Panc1 (cell line): ENCODE measurements around the gene PPM1F. TPM values are rescaled to one million over a fixed set of nuclear protein-coding genes. Genes with fewer than 3 reads are reported as not detected.

ENCODE experiments used
- ATAC-seq: fragments of 200-7000 bp; cut with Tn5 transposase; 2 replicates; pipeline ENCODE4 v1.9.1; 2020; ENCODE audit warnings: mild to moderate bottlenecking, moderate library complexity
- BruUV-seq: library from RNA; stranded (reverse); fragments of 400-500 nt; replicated peaks from 2 replicates; lab custom pipeline; 2021; lab: Mats Ljungman, UMichigan
- CTCF ChIA-PET: fragments of 300-600 bp; sonication (Branson Sonifier 250); formaldehyde crosslinking; loops from one replicate; lab custom pipeline; 2022; ENCODE audit warnings: antibody characterized with exemption; lab: Charles Lee
- POLR2A ChIA-PET: fragments of 300-600 bp; sonication (Branson Sonifier 250); formaldehyde crosslinking; loops from one replicate; lab custom pipeline; 2022; ENCODE audit warnings: antibody characterized with exemption; lab: Charles Lee
- DNase-seq: peaks from one replicate; pipeline ENCODE4 v3.0.0-alpha.2; 2010; ENCODE audit warnings: low read depth, low spot score
- H3K27ac ChIP-seq: 2 replicates; pipeline ENCODE4 v1.5.1; 2011; ENCODE audit warnings: mild to moderate bottlenecking, low read length, inconsistent platforms
- H3K27me3 ChIP-seq: fragments of 200-500 bp; sonication (Bioruptor generic); 2 replicates; pipeline ENCODE4 v1.6.0; 2014; ENCODE audit warnings: low read length, inconsistent platforms; ENCODE audit not compliant: control insufficient read depth, insufficient read depth
- H3K36me3 ChIP-seq: fragments of 200-500 bp; sonication (Bioruptor generic); 2 replicates; pipeline ENCODE4 v1.5.1; 2014; ENCODE audit warnings: inconsistent platforms, mild to moderate bottlenecking, low read length, moderate library complexity; ENCODE audit not compliant: control insufficient read depth, insufficient read depth
- H3K4me1 ChIP-seq: 2 replicates; pipeline ENCODE4 v1.5.1; 2011; ENCODE audit warnings: inconsistent platforms, mild to moderate bottlenecking, low read length, moderate library complexity; ENCODE audit not compliant: control insufficient read depth, insufficient read depth
- H3K4me3 ChIP-seq, 2 experiments: 2 replicates each; pipeline ENCODE4 v1.5.1; 2011 to 2012; ENCODE audit warnings: low read depth in 2 of 2, low read length in 2 of 2, mild to moderate bottlenecking in 2 of 2, inconsistent platforms in 1 of 2, moderate library complexity in 1 of 2
- H3K9me3 ChIP-seq: fragments of 200-500 bp; sonication (Bioruptor generic); 2 replicates; pipeline ENCODE4 v1.5.1; 2014; ENCODE audit warnings: low read depth, mild to moderate bottlenecking, inconsistent platforms, low read length, moderate library complexity; ENCODE audit not compliant: control insufficient read depth, insufficient read depth
- POLR2AphosphoS5 ChIP-seq: IDR thresholded peaks from 2 replicates; pipeline ENCODE4 v1.6.1; 2012; ENCODE audit warnings: mild to moderate bottlenecking, low read depth, low read length, moderate library complexity
- SIN3A ChIP-seq: IDR thresholded peaks from 2 replicates; pipeline ENCODE4 v1.6.1; 2012; ENCODE audit warnings: low read depth, mild to moderate bottlenecking, low read length, moderate library complexity, borderline replicate concordance; ENCODE audit not compliant: insufficient read depth
- TCF7L2 ChIP-seq: IDR thresholded peaks from 2 replicates; pipeline ENCODE4 v1.6.1; 2011; ENCODE audit warnings: mild to moderate bottlenecking, low read depth, low read length, inconsistent platforms
- in situ Hi-C: cut with HindIII; loops from 2 replicates; pipeline ENCODE4 v1.10.0; 2016; ENCODE audit warnings: low sequenced_read_pairs, low pct_unique_long_range_greater_than_20kb
- intact Hi-C: fragments of 100-400 bp; cut with micrococcal nuclease; formaldehyde crosslinking; loops from one replicate; pipeline ENCODE4 v1.10.0; 2022; ENCODE audit not compliant: unreplicated experiment
- total RNA-seq: library from RNA; stranded (reverse); gene quantifications from one replicate; pipeline ENCODE4 v1.2.1, GENCODE V29; 2021; ENCODE audit not compliant: unreplicated experiment
- TF ChIP-seq, protein P1 (sequence below): fragments of 450-650 bp; IDR thresholded peaks from 2 replicates; pipeline ENCODE4 v1.5.1; 2017; ENCODE audit warnings: mild to moderate bottlenecking
- TF ChIP-seq, protein P2 (sequence below), 2 experiments: IDR thresholded peaks; 2 replicates each; pipeline ENCODE4 v1.6.1; 2011 to 2012; ENCODE audit warnings: low read depth in 2 of 2, control low read depth in 1 of 2, low read length in 1 of 2, mild to moderate bottlenecking in 1 of 2, moderate library complexity in 1 of 2; ENCODE audit not compliant: insufficient read depth in 1 of 2

PPM1F gene
- total RNA-seq, 1 experiment from 2014 or later, result 28.9 TPM

DNA sequence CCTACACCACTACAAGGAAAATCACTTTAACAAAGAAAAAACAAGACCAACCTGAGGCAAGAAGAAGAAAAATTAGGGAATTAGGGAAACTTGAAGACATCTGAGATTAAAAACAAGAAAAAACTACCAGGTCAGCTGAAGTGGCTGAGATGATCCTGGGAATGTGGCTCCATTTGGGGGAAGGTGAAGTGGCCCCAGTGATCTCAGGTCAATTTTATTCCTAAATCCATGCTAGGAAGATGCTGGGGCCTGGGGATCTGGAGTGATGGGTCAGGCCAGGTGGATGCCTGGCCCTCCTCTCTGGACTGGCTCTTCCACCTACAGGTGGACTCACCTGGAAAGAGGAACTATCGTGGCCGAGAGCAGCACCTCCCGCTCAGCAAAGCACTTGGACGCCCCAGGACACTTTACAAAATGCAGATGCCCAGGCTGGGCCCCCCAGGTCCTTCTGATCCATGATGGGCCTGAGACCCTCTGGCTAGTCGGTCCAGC lies 23.3 kb upstream of the PPM1F start:
- no peak for DNase-seq
- H3K9me3 ChIP-seq, result no peaks in the 10 kb centered on the region

DNA sequence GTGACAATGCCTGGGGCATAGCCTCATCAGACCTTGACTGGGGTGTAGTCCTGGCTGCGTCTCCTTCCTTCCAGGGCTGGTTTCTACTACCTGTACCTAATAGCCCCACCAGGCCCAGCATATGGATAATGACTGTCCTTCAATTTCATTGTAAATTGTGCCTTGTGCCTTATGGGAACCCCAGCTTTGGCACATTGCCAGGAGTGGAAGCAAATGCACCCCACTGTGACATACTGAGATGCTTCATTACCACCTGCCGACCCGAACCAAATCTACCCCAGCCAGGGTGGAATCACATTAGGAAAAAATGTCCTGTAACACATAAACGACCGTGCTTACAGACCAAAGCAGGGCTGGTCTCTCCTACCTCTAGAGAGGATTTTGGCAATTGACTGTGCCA lies 22.6 kb upstream of the PPM1F start:
- POLR2A ChIA-PET, result no interaction called here
- in situ Hi-C loops, result no loop called here
- Histone ChIP-seq H3K4me1 (no peaks in the 10 kb centered on the region), H3K9me3 (no peaks in the 10 kb centered on the region), H3K27me3 (no peaks in the 10 kb centered on the region), H3K36me3 (no peaks in the 10 kb centered on the region), H3K27ac (no peak overlapping the region), H3K4me3 (no peak overlapping the region)
- no TSS peak for BruUV-seq
- intact Hi-C loops, result no loop called here
- TF ChIP-seq POLR2AphosphoS5 (no peak), SIN3A (no peak), TCF7L2 (no peak)
- TF ChIP-seq, protein P1, sequence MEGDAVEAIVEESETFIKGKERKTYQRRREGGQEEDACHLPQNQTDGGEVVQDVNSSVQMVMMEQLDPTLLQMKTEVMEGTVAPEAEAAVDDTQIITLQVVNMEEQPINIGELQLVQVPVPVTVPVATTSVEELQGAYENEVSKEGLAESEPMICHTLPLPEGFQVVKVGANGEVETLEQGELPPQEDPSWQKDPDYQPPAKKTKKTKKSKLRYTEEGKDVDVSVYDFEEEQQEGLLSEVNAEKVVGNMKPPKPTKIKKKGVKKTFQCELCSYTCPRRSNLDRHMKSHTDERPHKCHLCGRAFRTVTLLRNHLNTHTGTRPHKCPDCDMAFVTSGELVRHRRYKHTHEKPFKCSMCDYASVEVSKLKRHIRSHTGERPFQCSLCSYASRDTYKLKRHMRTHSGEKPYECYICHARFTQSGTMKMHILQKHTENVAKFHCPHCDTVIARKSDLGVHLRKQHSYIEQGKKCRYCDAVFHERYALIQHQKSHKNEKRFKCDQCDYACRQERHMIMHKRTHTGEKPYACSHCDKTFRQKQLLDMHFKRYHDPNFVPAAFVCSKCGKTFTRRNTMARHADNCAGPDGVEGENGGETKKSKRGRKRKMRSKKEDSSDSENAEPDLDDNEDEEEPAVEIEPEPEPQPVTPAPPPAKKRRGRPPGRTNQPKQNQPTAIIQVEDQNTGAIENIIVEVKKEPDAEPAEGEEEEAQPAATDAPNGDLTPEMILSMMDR, result no peak
- TF ChIP-seq, protein P2, sequence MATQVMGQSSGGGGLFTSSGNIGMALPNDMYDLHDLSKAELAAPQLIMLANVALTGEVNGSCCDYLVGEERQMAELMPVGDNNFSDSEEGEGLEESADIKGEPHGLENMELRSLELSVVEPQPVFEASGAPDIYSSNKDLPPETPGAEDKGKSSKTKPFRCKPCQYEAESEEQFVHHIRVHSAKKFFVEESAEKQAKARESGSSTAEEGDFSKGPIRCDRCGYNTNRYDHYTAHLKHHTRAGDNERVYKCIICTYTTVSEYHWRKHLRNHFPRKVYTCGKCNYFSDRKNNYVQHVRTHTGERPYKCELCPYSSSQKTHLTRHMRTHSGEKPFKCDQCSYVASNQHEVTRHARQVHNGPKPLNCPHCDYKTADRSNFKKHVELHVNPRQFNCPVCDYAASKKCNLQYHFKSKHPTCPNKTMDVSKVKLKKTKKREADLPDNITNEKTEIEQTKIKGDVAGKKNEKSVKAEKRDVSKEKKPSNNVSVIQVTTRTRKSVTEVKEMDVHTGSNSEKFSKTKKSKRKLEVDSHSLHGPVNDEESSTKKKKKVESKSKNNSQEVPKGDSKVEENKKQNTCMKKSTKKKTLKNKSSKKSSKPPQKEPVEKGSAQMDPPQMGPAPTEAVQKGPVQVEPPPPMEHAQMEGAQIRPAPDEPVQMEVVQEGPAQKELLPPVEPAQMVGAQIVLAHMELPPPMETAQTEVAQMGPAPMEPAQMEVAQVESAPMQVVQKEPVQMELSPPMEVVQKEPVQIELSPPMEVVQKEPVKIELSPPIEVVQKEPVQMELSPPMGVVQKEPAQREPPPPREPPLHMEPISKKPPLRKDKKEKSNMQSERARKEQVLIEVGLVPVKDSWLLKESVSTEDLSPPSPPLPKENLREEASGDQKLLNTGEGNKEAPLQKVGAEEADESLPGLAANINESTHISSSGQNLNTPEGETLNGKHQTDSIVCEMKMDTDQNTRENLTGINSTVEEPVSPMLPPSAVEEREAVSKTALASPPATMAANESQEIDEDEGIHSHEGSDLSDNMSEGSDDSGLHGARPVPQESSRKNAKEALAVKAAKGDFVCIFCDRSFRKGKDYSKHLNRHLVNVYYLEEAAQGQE (IDR thresholded peaks at IDR 0.05; ENCODE audit: insufficient read depth in 1 of 2, low read depth in 2 of 2, low read length in 1 of 2), result no peak
- CTCF ChIA-PET, result no interaction called here
- no peak for ATAC-seq
- DNase-seq, result no peak

More for the DNA sequence above, 23.3 kb upstream of the PPM1F start:
- CTCF ChIA-PET, result no interaction called here
- no peak overlapping the region for H3K4me3 ChIP-seq
- no peak overlapping the region for H3K27ac ChIP-seq
- no peaks in the 10 kb centered on the region for H3K4me1 ChIP-seq
- no TSS peak for BruUV-seq
- intact Hi-C loops (no loop called here), in situ Hi-C loops (no loop called here)
- no peaks in the 10 kb centered on the region for H3K36me3 ChIP-seq
- TF ChIP-seq TCF7L2, result no peak
- TF ChIP-seq, protein P1, result no peak
- TF ChIP-seq, protein P2 (IDR thresholded peaks at IDR 0.05; ENCODE audit: insufficient read depth in 1 of 2, low read depth in 2 of 2, low read length in 1 of 2), result no peak
- no peak for TF ChIP-seq POLR2AphosphoS5
- no peak for TF ChIP-seq SIN3A
- POLR2A ChIA-PET, result no interaction called here
- ATAC-seq, result no peak
- no peaks in the 10 kb centered on the region for H3K27me3 ChIP-seq
